ENCODE results near the gene KIF13A.
"Not testable (repeated sequence)": the region's sequence is repeated elsewhere in the genome, so short reads cannot be mapped to it uniquely, and the experiment has no call there.

Gene KIF13A

DNA sequence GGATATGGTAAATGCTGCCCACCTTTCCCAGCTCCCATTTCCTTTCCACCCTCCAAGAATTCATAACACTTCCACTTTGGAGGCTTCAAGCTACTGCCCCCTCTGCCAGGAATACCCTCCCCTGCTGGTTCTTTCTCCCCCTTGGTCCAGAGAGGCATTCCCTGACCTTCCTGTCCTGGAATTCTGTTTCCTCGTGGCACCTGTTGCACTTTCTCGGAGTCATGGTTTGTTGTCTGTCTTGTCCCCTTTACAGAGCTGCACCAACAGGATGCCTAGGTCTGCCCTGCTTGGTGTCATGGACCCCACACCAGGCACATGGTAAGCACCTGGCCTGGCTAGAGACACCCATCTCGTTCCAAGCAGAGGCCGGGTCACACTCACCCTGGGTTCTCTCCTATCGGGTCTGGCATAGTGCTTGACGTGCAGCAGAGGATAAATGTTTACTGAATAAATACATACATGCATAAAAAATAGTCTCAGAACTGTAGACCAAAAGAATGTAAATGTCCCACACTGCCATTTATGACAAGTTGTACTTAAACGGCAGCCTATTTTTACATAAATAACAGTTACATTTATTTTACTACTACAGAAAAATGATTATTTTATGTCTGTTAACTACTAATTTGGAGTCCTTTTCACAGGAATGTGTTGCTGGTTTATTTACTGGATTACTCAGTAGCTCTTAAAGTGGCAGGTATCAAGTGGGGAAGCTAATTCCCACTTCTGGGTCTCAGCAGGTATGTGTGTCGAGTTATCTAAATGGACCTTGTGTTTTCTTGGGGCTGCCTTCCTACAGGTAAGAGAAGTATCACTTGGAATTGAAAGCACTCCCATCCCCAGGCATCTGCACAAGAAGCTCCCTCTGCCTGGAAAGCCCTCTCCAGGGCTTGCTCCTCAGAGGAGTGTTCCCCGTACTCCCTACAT, 69.3 kb downstream of the KIF13A start:
- TF ChIP-seq, protein P1, sequence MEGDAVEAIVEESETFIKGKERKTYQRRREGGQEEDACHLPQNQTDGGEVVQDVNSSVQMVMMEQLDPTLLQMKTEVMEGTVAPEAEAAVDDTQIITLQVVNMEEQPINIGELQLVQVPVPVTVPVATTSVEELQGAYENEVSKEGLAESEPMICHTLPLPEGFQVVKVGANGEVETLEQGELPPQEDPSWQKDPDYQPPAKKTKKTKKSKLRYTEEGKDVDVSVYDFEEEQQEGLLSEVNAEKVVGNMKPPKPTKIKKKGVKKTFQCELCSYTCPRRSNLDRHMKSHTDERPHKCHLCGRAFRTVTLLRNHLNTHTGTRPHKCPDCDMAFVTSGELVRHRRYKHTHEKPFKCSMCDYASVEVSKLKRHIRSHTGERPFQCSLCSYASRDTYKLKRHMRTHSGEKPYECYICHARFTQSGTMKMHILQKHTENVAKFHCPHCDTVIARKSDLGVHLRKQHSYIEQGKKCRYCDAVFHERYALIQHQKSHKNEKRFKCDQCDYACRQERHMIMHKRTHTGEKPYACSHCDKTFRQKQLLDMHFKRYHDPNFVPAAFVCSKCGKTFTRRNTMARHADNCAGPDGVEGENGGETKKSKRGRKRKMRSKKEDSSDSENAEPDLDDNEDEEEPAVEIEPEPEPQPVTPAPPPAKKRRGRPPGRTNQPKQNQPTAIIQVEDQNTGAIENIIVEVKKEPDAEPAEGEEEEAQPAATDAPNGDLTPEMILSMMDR (IDR thresholded peaks at IDR 0.05; ENCODE audit: borderline replicate concordance, control extremely low read depth, extremely low read depth, insufficient read depth, missing control alignments), result no peak
- DNase-seq (ENCODE audit: low spot score), result no peak
- in situ Hi-C loops (cut with MboI; ENCODE audit: low sequenced_read_pairs, unreplicated experiment), result no loop called here

DNA sequence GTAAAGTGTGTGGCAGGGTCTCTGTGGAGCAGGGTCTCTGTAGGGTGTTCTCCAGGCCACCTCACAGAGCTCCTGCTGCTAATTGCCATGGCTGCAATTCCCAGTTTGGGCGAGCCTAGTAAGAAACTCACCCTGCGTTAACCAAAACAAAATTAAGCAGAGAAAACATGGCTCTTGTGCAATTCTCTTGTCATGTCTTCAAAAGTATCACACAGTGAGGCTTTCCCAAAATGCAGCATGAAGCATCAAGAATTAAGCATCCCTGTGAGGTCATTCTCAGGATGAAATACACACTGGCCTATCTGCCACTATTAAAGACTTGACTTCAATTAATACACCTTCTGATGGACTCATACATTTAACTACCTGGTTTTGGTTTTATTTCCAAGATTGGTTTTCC, 72.8 kb downstream of the KIF13A start:
- TF ChIP-seq, protein P1 (IDR thresholded peaks at IDR 0.05; ENCODE audit: borderline replicate concordance, control extremely low read depth, extremely low read depth, insufficient read depth, missing control alignments), result no peak
- no peak for DNase-seq (ENCODE audit: low spot score)
- in situ Hi-C loops (cut with MboI; ENCODE audit: low sequenced_read_pairs, unreplicated experiment), result no loop called here

DNA sequence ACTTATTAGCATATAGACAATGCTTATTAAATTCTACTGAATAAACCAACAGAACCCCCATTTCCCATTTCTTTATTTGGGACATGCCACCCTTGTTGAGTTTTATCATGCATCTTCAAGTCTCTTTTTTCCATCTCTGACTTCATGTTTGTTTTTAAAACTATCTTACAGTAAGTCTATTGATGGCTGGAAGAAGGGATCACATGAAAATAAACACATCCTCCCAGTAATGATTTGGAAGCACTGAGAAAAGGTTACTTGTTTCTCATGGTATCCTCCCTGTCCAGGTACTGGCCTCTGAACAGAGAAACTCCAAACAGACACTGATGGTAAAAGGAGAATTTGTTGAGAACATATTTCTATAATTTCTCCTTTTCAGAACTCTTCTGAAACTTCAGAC, 74.9 kb downstream of the KIF13A start:
- DNase-seq (ENCODE audit: low spot score), result no peak
- in situ Hi-C loops (cut with MboI; ENCODE audit: low sequenced_read_pairs, unreplicated experiment), result no loop called here
- TF ChIP-seq, protein P1 (IDR thresholded peaks at IDR 0.05; ENCODE audit: borderline replicate concordance, control extremely low read depth, extremely low read depth, insufficient read depth, missing control alignments), result no peak

DNA sequence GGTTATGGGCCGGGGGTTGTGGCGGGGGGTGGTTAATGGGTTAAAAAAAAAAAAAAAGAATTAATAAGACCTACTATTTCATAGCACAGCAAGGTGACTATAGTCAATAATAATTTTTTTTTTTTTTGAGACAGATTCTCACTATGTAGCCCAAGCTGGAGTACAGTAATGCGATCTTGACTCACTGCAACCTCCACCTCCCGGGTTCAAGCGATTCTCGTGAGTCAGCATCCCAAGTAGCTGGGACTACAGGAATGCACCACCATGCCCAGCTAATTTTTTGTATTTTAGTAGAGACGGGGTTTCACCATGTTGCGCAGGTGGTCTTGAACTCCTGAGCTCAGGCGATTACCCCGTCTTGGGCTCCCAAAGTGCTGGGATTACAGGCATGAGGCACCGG, 75.8 kb downstream of the KIF13A start:
- in situ Hi-C loops (cut with MboI; ENCODE audit: low sequenced_read_pairs, unreplicated experiment); DNase-seq (ENCODE audit: low spot score): not testable (repeated sequence)

DNA sequence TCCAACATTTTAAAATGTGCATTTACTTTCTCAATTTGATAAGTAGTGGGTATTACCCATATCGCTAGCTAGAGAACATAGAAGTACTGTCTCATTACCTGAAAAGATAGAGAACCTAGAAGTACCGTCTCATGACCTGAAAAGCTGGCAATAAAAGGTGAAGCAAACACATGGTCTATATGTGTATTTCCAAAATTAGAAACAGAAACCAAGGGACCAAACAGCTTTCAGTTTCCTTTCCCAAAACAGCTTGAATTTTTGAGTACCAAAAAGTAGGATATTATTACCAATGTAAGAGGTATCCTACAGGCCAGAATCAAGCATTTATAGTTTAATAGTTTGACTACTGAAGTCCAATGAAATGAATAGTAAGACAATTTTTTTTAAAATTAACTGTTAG, 77.2 kb downstream of the KIF13A start:
- in situ Hi-C loops (cut with MboI; ENCODE audit: low sequenced_read_pairs, unreplicated experiment), result no loop called here
- DNase-seq (ENCODE audit: low spot score), result no peak
- TF ChIP-seq, protein P1 (IDR thresholded peaks at IDR 0.05; ENCODE audit: borderline replicate concordance, control extremely low read depth, extremely low read depth, insufficient read depth, missing control alignments), result no peak

DNA sequence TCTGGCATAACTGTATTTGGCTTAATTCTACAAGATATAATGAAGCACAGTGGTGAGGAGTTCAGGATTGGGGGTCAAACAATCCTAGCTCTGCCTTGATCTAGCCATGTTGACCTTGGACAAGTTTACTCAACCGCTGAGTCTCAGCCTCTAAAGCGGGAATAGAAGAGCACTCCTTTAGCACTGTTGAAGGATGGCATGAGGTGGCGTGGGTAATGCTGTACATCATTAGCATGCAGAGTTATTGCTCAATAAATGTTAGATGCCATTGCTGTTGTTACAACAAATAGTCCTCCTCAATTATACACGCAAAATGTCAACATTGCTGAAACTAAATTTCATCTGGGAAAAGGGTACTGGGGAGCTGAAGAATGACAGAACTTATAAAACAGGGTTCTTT, 78.6 kb downstream of the KIF13A start:
- in situ Hi-C loops (cut with MboI; ENCODE audit: low sequenced_read_pairs, unreplicated experiment), result no loop called here
- TF ChIP-seq, protein P1 (IDR thresholded peaks at IDR 0.05; ENCODE audit: borderline replicate concordance, control extremely low read depth, extremely low read depth, insufficient read depth, missing control alignments), result no peak
- DNase-seq (ENCODE audit: low spot score), result no peak

DNA sequence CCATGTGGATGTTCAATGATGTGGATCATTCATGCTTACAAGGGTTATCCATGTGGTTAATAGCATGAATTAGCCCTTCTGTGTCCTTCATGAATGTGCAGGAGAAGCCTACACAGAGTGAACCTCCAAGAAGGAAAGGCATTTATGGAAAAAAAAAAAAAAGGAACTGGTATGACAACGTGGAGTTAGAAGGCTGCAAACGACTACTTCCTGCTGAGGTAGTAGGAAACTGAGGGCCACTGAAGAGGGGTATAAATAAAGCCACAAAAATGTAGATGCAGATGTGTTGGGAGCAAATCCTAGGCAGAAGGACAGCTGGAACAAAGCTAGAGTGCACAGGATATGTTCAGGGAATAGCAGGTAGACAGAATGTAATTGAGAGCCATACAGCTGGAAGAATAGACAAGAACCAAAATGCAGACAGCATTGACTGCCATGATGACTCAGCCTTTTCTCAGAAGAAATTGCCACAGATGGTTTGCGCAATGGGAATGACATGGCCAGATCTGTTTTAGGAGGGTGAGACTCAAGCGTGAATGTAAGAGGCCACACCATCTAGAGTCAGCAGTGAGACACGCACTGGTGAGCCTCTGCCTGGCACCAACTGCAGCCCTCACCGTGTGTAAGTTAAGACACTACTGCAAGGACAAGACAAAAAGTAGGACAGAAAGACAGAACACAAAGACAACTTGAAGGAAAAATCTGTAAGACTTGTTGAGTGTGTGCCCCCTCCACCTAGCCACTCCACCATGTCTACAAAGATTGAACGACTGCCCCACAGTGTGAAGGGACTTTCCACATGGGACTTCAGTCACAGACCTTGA, 79.8 kb downstream of the KIF13A start:
- DNase-seq (ENCODE audit: low spot score), result no peak
- in situ Hi-C loops (cut with MboI; ENCODE audit: low sequenced_read_pairs, unreplicated experiment), result no loop called here
- TF ChIP-seq, protein P1 (IDR thresholded peaks at IDR 0.05; ENCODE audit: borderline replicate concordance, control extremely low read depth, extremely low read depth, insufficient read depth, missing control alignments), result no peak

Measured in GM13976 (cell line).